ENCODE data around the gene CSRP1.

CSRP1 gene

DNA sequence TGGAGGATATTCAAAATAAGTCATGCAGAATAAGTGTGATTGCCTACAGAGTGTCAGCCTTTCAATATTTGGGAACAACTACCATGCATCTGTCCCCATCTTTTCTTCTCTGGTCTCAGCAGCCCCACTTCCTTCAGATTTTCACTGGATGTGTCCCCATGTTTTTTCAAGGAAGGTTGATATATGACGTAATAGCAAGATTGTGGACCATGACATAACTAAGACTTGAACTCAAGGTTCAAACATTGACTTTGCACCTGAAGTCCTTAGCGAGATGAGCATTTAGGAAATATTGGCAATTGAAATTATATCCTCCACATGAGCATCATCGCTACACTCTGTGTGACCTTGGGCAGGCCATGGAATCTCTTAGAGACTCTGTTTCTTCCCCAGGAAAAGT, 37.8 kb upstream of the CSRP1 start:
- Histone ChIP-seq H3K4me3 (ENCODE audit: low read length) (no peak overlapping the region), H3K9me3 (ENCODE audit: control insufficient read depth, low read length) (no peaks in the 10 kb centered on the region)

DNA sequence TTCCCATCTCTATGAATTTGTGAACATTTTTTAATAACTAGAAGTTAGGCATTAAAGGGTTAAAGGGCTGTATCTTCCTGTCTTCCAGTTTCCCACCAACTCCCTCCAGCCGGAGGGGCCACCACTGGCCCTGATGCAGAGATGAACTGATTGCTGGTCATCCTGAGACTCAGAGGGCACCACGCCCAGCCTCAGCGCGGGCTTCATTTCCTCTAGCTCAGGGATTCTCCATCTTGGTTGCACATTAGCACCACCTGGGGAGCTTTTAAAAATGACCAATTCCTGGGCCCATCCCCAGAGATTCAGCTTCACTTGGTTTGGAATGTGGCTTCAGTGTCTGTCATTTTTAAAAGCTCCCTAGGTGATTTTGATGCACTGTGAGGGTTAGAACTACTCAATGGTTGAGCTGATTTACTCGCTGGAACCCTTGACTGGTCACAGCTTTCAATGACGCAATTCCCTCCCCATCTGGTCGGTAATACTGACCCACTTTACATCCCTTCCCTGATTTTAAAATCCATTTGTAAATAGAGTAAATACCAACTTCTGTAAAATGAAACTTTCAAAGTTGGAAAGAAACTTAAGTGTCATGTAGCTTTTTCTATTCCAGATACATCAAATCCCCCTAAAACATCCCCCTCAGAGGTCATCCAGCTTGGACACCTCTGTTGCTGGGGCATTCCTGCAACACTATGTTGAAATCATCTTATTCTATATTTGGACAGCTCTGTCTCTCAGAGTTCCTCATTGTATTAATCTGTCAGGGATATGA, 37.1 kb upstream of the CSRP1 start:
- Histone ChIP-seq H3K9me3 (ENCODE audit: control insufficient read depth, low read length) (no peaks in the 10 kb centered on the region), H3K4me1 (ENCODE audit: control insufficient read depth, insufficient read depth, low read length) (peaks cover 43% of the 10 kb centered on the region), H3K4me3 (ENCODE audit: low read length) (no peak overlapping the region), H3K36me3 (ENCODE audit: control insufficient read depth, insufficient read depth, low read length, severe bottlenecking) (no peaks in the 10 kb centered on the region), H3K27me3 (replicated peaks; ENCODE audit: control insufficient read depth, insufficient read depth, low read length) (no peaks in the 10 kb centered on the region), H3K9ac (ENCODE audit: low read length) (peak overlapping the region; percentile 86)
- DNase-seq (ENCODE audit: low read depth): no peak

More for the DNA sequence above, 37.8 kb upstream of the CSRP1 start:
- peaks cover 43% of the 10 kb centered on the region for H3K4me1 ChIP-seq (ENCODE audit: control insufficient read depth, insufficient read depth, low read length)
- H3K27me3 ChIP-seq (replicated peaks; ENCODE audit: control insufficient read depth, insufficient read depth, low read length): no peaks in the 10 kb centered on the region
- no peak overlapping the region for H3K9ac ChIP-seq (ENCODE audit: low read length)
- no peaks in the 10 kb centered on the region for H3K36me3 ChIP-seq (ENCODE audit: control insufficient read depth, insufficient read depth, low read length, severe bottlenecking)
- no peak for DNase-seq (ENCODE audit: low read depth)

DNA sequence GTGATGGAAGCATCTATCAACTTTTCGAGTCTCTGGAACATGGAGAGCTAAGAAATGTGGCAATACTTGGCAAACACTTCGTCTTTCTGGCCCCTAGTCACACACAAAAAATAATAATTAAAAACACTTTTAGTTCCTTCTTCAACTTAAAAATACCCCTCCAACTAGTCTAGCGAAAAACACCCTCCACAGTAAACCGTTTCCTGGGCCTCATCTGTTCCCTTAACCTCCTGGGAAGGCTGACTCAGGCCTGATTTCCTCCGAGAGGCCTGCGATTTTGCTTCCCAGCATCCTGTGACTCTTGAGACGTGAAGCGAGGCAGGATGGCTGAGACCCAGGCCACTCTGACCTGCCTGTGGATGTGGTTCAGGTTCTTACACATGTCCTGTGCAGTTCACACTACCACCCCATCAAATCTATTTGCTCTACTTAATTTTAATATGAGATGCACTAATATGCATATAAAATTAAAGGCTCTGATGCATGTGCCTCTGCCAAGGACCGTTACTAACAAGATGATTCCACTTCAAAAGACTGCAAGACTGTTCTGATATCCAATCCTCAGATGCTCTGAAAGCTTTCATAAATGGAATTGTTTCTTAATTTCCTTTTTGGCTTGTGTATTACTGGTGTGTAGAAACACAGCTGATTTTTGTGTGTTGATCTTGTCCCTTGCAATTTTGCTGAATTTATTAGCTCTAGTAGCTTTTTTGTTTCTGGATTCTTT, 35.5 kb upstream of the CSRP1 start:
- peaks cover 55% of the 10 kb centered on the region for H3K4me1 ChIP-seq (ENCODE audit: control insufficient read depth, insufficient read depth, low read length)
- H3K9ac ChIP-seq (ENCODE audit: low read length): peak overlapping the region; percentile 86
- peak overlapping the region; percentile 87 for H3K4me3 ChIP-seq (ENCODE audit: low read length)
- H3K9me3 ChIP-seq (ENCODE audit: control insufficient read depth, low read length): no peaks in the 10 kb centered on the region
- H3K36me3 ChIP-seq (ENCODE audit: control insufficient read depth, insufficient read depth, low read length, severe bottlenecking): no peaks in the 10 kb centered on the region
- no peaks in the 10 kb centered on the region for H3K27me3 ChIP-seq (replicated peaks; ENCODE audit: control insufficient read depth, insufficient read depth, low read length)
- peak; percentile 51 for DNase-seq (ENCODE audit: low read depth)

DNA sequence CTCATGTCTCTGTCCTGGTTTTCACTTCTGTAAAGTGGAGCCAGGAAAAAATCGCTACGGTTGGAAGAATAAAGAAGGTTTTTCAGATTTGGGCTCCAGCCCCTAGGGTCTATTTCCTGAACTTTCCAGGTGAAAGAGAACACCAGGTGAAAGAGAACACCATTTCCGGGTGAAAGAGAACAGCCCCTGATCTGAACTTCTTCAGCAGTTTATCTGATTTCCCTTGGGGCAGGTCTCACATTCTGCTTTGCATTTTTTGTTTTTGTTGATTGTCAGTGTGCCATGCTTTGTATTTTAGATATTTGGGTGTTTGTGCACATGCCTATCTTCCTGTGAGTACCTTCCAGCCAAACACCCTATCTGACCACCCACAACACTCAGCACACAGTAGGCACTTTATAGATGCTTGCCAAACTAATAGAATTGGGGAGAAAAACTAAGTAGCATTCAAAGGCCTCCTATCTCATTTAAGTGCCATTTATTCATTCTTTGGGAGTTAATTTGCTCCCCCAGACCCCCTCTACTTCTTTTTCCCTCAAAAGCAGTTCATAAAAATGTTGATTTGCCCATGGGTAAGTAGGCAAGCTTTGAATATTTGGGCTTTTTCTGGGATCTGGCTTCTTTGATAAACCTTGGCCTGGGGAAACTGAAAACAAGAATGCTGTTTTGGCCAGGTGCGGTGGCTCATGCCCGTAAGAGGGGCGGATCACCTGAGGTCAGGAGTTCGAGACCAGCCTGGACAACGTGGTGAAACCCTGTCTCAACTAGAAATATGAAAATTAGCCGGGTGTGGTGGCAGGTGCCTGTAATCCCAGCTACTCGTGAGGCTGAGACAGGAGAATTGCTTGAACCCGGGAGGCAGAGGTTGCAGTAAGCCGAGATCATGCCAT, 34.2 kb upstream of the CSRP1 start:
- Histone ChIP-seq H3K9me3 (ENCODE audit: control insufficient read depth, low read length) (no peaks in the 10 kb centered on the region), H3K27me3 (replicated peaks; ENCODE audit: control insufficient read depth, insufficient read depth, low read length) (no peaks in the 10 kb centered on the region), H3K4me1 (ENCODE audit: control insufficient read depth, insufficient read depth, low read length) (peaks cover 67% of the 10 kb centered on the region), H3K36me3 (ENCODE audit: control insufficient read depth, insufficient read depth, low read length, severe bottlenecking) (no peaks in the 10 kb centered on the region), H3K4me3 (ENCODE audit: low read length) (peak overlapping the region; percentile 87), H3K9ac (ENCODE audit: low read length) (peak overlapping the region; percentile 86)
- DNase-seq (ENCODE audit: low read depth): no peak

DNA sequence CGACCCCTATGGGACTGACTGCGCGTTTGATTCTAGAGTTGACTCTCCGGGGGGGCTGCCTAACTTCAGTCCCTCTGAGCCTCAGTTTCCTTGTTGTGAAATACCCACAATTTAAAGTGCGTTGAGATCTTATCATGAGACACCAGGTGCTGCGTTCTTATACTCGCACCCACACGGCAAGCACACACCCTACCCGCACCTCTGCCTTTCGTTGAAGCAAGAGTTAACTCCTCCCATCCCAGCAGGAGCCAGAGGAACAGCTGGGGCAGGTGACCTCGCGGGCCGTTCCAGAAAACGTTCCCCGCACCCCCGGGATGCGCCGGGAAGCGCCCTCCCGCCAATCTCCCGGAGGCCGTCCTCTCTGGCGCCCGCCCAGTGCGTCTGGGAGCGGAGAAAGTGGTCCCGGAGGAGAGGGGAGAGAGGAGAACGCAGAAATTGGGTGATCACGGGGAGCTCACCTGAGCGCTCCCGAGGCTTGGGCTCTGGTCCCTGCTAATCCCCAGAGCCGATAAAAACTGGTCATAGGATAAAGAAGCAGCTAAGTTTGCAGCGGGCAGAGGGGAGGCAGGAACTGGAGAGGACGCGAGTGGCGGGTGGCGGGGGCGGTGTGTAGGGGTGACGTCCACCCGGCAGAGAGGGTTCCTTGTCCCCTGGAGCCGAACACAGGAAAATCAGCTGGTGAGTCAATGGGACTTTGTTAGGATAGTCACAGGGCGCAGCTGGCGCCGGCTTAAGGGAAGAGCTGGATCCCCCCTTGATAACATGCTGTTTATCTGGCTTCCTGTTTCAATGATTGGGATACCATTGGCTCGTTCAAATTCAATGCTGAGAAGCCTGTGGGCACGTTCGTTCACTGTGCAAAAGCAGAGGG, 32.9 kb upstream of the CSRP1 start:
- Histone ChIP-seq H3K27me3 (replicated peaks; ENCODE audit: control insufficient read depth, insufficient read depth, low read length) (no peaks in the 10 kb centered on the region), H3K9ac (ENCODE audit: low read length) (peak overlapping the region; percentile 86), H3K9me3 (ENCODE audit: control insufficient read depth, low read length) (no peaks in the 10 kb centered on the region), H3K4me3 (ENCODE audit: low read length) (peak overlapping the region; percentile 87), H3K4me1 (ENCODE audit: control insufficient read depth, insufficient read depth, low read length) (peaks cover 79% of the 10 kb centered on the region), H3K36me3 (ENCODE audit: control insufficient read depth, insufficient read depth, low read length, severe bottlenecking) (no peaks in the 10 kb centered on the region)
- peak; percentile 77 for DNase-seq (ENCODE audit: low read depth)

DNA sequence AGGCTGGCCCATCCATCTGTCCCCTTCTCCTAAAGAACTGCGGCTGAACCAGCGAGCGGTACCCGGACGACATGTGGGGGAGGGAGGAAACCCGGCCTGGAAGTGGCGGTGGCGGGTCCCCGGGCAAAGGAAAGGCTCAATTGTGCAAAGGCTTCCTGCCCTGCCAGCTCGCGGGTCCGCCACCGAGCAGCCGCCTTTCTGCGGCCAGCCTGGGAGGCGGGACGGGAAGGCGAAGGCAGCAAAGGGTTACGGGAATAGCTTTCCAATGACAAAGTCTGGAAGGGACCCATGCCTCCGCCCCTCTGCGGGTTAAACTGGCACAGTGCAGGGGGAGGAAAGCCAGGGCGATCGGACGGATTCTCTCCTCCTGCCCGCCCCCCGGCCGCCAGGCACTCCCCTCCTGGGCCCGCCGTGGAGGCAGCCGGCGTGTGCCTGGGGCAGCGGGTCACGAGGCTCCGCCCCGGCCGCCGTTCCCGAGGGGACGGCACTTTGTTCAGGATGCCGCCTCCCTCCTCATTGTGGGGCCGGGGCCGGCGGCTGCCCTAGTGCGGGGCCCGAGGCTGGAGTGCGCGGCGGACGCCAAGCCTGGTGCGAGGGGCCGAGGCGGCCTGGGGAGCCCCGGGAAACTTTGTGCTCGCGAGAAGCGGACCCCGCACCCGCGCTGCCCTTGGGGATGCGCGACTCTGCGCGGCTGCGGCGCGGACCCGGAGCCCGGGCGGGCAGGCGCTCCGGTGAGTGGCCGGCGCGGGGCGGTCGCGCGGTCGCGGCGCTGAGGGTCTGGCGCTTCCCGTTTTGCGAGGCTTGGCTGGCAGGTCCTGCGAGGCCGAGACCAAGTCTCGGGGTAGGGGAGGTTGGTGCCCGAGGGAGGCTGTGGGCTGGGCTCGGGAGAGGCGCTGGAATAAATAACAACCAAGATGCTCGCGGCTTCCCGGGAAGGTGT, 32.0 kb upstream of the CSRP1 start, which contains the start of gene NAV1:
NAV1 (plus strand) TSS at position 516 of the 940 bp plus-strand sequence. CDS start 83,758 bp downstream, outside the sequence.
- Histone ChIP-seq H3K36me3 (ENCODE audit: control insufficient read depth, insufficient read depth, low read length, severe bottlenecking) (no peaks in the 10 kb centered on the region), H3K4me1 (ENCODE audit: control insufficient read depth, insufficient read depth, low read length) (peaks cover 79% of the 10 kb centered on the region), H3K9ac (ENCODE audit: low read length) (peak within 1 kb of the TSS; percentile 86), H3K4me3 (ENCODE audit: low read length) (peak within 1 kb of the TSS; percentile 87), H3K9me3 (ENCODE audit: control insufficient read depth, low read length) (no peaks in the 10 kb centered on the region), H3K27me3 (replicated peaks; ENCODE audit: control insufficient read depth, insufficient read depth, low read length) (no peaks in the 10 kb centered on the region)
- DNase-seq (ENCODE audit: low read depth): peak; percentile 84

DNA sequence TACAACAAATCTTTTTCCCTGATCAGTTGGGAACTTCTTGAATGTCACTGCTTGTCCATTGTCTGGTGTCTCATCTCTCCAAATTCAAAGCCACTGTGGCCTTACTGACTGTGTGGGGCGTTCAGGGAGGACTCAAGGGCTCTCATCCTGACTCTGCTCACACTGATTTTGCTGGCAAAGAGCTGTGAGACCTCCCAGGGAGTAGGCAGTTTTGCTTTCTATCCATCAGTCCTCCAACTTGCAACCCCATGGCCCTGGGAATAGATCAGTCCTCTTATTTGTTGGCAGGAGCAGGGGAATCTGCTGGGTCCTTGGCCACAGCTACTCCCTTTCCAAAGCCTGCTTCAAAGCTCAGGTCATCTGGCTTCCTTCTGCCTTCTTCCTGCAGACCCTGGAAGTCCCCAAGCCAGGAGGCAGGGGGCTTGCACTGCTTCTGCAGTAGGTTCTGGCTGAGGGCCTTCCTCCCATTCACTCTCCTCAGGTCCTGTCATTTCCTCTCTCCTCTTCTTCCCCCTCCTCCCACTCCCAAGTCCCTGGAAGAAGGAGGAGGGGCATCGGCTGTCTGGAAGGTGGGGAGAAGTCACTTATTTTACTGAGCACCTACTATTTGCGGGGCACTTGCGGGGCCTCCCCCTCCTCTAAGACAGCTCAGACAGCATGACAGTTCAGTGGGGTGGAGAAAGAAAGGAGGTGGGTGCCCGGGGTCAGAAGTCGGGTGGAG, 31.1 kb upstream of the CSRP1 start:
- Histone ChIP-seq H3K9ac (ENCODE audit: low read length) (peak overlapping the region; percentile 86), H3K27me3 (replicated peaks; ENCODE audit: control insufficient read depth, insufficient read depth, low read length) (no peaks in the 10 kb centered on the region)
- DNase-seq (ENCODE audit: low read depth): no peak

DNA sequence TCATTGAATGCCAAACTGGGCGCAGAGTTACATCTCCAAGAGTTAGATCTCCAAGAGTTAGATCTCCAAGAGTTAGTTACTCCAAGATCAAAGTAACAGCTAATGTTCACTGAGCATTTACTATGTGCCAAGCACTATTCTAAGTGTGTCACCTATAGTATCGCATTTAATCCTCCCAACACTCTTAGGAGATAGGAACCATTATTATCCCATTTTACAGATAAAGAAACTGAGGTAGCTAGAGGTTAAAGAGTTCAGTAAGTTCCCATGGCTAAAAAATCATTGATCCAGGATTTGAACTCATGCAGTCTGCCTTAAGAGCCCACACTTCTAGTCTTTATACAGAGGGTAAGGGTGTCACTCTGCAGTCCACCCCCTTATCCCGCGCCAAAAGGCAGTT, 30.5 kb upstream of the CSRP1 start:
- no peaks in the 10 kb centered on the region for H3K9me3 ChIP-seq (ENCODE audit: control insufficient read depth, low read length)
- peak overlapping the region; percentile 71 for H3K4me3 ChIP-seq (ENCODE audit: low read length)
- no peaks in the 10 kb centered on the region for H3K27me3 ChIP-seq (replicated peaks; ENCODE audit: control insufficient read depth, insufficient read depth, low read length)
- H3K4me1 ChIP-seq (ENCODE audit: control insufficient read depth, insufficient read depth, low read length): peaks cover 74% of the 10 kb centered on the region
- no peaks in the 10 kb centered on the region for H3K36me3 ChIP-seq (ENCODE audit: control insufficient read depth, insufficient read depth, low read length, severe bottlenecking)
- H3K9ac ChIP-seq (ENCODE audit: low read length): peak overlapping the region; percentile 86
- DNase-seq (ENCODE audit: low read depth): no peak

More for the DNA sequence above, 31.1 kb upstream of the CSRP1 start:
- no peaks in the 10 kb centered on the region for H3K9me3 ChIP-seq (ENCODE audit: control insufficient read depth, low read length)
- H3K36me3 ChIP-seq (ENCODE audit: control insufficient read depth, insufficient read depth, low read length, severe bottlenecking): no peaks in the 10 kb centered on the region
- peak overlapping the region; percentile 87 for H3K4me3 ChIP-seq (ENCODE audit: low read length)
- H3K4me1 ChIP-seq (ENCODE audit: control insufficient read depth, insufficient read depth, low read length): peaks cover 78% of the 10 kb centered on the region

DNA sequence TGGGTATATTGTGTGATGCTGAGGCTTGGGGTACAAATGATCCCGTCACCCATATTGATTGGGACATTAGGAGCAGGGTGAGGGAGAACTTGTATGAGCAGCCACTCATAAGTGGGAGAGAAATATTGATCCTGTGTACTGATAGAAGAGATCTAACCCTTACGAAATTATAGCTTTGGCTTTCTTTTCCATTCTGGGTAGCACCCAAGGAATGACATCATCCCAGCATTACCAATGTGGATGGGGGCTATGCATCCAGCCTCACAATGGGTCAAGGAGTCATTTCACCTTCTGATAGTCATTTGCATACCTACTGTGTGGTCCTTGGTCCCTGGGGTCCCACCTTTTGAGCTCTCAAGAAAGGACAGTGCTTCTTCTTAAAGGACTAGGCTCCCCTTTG, 30.1 kb upstream of the CSRP1 start:
- Histone ChIP-seq H3K4me1 (ENCODE audit: control insufficient read depth, insufficient read depth, low read length) (peaks cover 74% of the 10 kb centered on the region), H3K4me3 (ENCODE audit: low read length) (peak overlapping the region; percentile 71), H3K27me3 (replicated peaks; ENCODE audit: control insufficient read depth, insufficient read depth, low read length) (no peaks in the 10 kb centered on the region), H3K9me3 (ENCODE audit: control insufficient read depth, low read length) (no peaks in the 10 kb centered on the region), H3K9ac (ENCODE audit: low read length) (peak overlapping the region; percentile 77), H3K36me3 (ENCODE audit: control insufficient read depth, insufficient read depth, low read length, severe bottlenecking) (no peaks in the 10 kb centered on the region)
- DNase-seq (ENCODE audit: low read depth): peak; percentile 57
